Forelimb muscle (tissue), 1 donor: ENCODE data around the gene C7orf57. TPM values are rescaled to one million over a fixed set of nuclear protein-coding genes. Genes with fewer than 3 reads are reported as not detected.
A peak's percentile ranks its signal among the peaks of the same experiment; 100 is the strongest.
"Not testable (repeated sequence)": the region's sequence is repeated elsewhere in the genome, so short reads cannot be mapped to it uniquely, and the experiment has no call there.

ENCODE experiments used
- DNase-seq: peaks from one replicate; pipeline ENCODE4 v3.0.0-alpha.2; 2013; ENCODE audit warnings: low read depth
- polyA plus RNA-seq: library from polyadenylated mRNA; unstranded; fragments of 120-200 nt; gene quantifications from one replicate; pipeline ENCODE4 v1.2.1, GENCODE V29; 2013; ENCODE audit not compliant: insufficient read length

Gene C7orf57
- polyA plus RNA-seq, 1 donor = 0.06 TPM

- peak; percentile 1 for DNase-seq
These were observed 680 bp downstream of the C7orf57 start for GRCh38 chr7:48035967-48036478.

DNA sequence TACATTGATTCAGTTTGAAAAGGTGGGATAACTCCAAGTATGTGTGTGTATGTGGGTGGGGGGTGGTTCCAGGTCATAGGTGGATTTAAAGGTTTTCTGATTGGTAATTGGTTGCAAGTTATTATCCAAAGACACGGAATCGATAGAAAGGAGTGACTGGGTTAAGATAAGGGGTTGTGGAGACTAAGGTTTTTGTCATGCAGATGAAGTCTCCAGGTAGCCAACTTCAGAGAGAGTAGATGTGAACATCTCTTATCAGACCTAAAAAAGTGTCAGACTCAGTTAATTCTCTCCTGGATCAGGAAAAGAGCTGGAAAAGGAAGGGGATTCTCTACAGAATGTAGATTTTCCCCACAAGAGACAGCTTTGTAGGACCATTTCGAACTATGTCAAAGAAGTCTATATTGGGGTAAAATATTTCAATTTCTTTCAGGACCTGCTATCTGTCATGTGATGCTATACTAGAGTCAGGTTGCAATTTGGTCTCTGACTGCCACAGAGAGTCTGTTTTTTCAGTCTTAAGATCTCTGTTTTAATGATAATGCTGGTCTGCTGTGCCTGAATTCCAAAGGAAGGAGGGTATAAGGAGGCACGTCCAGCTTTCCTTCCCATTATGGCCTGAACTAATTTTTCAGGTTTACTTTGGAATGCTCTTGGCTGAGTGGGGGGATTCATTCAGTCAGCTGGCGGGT is 3.6 kb downstream of the C7orf57 start:
- no peak for DNase-seq

- DNase-seq = no peak
These were observed 5.8 kb downstream of the C7orf57 start for GRCh38 chr7:48040944-48041652.

- no peak for DNase-seq
These were observed 6.3 kb downstream of the C7orf57 start for GRCh38 chr7:48041653-48041970.

DNA sequence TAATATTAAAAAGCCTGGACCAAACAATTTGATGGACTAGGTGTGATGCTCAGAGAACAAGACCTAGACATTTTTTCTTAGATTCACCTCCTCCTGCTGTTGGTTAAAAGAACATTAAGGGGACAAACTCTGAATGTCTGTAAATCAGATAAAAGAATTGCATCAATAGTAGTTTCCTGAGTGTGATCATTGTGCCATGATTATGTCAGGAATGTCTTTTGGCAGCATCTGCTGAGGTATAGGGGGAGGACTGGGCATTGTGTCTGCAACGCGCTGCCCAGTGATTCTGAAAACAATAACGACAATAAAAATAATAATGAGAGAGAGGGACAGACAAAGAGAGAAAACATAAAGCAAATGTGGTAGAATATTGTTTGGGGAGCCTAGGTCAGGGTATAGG is 6.9 kb downstream of the C7orf57 start:
- no peak for DNase-seq

DNA sequence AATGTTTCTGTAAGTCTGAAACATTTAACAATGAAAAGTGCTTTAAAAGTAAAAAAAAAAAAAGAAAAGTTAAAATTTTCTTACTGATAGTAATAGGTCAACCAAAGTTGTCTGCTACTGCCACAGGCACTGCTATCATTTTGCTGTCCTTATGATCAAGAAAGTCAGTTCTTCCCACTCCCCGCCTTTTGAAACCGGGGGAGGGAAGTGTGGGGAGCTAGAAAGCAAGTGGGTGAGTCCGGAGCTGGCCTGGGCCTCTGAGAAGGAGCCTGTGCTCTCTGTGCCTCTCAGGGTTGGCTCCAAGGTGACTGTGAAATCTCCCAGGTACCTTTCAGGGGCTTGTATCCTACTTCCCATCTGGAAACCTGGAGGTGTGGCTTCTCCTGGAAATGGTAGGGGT is 7.3 kb downstream of the C7orf57 start:
- no peak for DNase-seq

DNA sequence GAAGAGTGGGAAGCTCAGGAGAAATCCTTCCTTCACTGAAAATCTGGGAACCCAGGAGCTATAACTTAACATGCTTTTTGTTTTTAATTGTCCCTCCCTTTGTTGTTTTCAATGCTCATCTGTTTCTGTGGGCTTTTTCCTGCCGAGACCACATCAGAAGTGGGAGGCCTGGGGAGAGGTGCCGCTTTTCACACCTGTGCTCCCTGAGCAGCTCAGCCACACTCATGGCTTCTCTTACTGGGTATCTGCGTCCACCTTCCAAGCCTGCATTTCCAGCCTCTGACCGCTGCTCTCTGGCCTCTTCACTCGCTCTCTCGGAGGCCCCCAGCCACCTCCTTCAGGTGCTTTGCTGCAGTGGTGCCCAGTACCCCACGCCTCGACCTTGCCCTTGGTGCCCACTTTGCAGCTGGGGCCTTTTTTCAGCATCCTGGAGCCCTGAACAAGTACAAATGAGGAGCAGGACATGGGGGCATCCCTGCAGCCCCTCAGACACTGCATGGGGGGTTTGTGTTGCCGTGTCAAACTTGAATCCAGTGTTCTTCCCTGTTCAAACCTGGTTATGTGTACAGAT is 9.9 kb downstream of the C7orf57 start:
- no peak for DNase-seq

DNA sequence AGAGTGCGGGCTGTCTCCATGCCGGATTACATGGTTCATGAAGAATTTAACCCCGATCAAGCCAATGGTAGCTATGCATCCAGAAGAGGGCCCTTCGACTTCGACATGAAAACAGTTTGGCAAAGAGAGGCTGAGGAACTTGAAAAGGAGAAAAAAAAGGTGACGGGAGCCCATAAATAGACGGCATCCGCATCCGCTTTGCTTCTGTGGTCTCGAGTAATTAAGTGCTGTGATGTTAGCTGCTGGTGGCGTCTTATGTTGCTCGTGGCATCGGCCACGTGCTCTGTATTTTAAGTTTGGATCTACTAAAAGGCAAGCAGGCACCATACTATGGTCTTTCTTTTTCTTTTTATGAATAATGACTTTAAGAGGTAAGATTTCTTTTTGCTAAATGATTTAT is 11.1 kb downstream of the C7orf57 start:
- DNase-seq = no peak

DNA sequence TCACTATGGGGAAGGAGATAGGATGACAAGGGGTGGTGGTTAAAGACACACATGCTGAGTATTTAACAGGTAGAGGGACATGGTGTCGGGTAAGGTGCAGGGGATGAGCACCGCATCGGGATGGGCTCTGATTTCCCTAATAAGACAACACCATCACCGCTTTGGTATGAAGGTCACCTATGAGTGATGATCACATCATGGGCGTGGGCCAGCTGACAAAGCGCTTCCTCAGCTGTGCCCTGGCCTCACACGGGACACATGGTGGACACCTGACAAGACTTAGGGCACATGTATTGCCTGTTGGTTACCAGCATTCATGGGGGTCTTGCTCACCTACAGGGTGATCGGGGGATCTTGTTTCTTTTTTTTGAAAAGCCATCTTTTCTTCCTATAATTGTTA is 12.8 kb downstream of the C7orf57 start:
- DNase-seq = no peak

DNA sequence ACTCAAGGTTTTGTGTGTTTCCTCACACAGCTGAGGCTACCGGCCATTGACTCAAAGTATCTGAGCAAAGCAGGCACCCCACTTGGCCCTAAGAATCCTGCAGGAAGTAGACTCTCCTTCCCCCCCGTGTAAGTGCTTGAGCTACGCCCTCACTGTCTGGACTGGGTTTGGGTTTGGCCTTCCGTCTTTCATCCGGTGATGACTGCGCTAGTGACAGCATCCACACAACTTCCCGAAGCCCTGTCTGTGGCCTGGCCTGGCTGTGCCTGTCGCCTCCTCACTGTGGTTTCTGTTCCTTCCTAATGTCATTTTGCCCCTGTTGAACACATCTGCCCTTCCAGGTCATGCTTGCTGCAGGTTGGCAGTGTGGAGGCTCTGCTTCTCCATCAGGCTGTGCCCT is 14.5 kb downstream of the C7orf57 start:
- DNase-seq = no peak

DNA sequence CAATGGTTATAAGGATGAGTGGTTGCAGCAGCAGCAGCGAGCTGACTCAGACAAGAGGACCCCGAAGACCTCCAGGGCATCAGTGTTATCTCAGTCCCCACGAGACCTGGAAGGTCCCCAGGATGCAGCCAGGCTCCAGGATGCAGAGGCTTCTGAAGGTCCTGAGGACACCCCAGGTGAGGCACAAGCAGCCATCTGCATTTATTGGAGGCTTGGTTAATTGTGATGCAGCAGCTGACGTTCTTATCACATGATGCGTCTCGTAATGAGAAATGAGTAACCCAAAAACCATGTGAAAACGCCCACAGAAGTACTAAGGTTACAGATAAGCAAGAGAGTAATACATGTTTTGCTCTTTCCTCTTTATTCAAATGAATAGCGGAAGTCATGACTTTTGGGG is 17.4 kb downstream of the C7orf57 start:
- DNase-seq = no peak

DNA sequence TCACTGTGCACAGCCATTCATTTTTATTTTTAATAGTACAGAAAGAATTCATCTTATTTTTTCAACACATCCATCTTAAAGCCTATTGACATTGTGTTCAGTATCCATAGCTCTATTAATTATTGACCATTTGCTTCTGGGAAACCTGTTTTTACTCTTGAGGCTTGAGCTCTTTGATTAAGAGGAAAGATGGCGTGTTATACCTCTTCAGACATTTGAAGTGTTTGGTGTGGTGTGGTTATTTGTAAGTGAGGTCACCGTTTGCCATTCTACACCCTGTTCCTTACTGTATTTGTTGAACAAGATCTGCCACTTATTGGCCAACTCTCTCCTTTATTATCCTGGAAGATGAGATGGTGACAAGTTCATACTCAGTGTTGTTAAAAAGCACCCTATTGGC is 18.4 kb downstream of the C7orf57 start:
- no peak for DNase-seq

DNA sequence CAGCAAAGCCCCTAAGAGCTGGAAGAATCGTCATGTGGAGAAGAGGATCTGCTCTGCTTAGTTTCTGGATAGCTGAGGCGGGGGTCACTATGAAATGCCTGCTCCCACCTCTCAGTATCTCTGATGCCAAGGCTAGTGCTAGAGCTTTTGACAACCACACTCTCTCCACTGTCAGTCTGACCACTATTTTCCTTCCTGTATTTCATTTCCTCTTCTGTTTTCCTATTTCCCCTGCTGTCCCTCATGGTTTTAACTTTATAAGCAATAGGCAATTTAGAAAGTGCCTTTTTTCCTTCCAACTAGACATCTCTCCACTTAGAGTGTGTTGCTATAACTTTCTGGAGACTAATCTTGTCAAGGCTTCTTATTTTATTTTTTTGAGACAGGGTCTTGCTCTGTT is 23.6 kb downstream of the C7orf57 start:
- no peak for DNase-seq

DNA sequence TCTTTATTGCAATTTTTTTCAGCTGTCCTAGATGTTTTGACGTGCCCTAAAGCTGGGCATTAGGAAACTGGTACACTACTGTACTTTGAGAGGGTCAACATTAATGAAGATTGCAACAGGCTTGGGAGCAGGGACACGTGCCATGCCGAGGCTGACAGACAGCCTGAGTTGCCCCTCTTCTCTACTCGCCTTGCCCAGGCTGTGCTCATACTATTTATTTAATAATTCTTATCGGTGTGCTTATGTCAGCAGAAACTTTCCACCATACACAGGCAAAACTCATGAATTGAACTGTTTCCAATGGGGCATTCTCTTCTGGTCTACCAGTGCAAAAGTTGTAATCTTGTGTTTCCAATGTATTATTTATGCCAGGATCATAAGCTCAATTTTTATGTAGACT is 24.4 kb downstream of the C7orf57 start:
- DNase-seq = no peak

DNA sequence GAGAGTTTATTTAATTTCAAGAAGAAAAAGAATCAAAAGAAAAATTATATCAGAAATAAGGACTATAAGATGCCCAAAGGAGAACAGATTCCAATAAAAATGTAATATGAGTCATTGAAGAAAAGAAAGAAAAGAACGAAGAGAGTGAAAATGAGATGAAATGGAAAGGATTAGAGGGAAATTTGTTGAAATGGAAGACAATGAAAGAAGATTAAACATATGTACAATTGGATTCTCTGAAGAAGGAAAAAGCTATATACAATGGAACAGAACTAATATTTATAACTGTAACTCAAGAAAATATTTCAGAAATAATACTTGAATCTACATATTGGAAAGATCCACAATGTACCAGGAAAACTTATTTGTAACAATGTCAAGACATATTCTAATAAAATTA is 28.6 kb downstream of the C7orf57 start:
- DNase-seq = no peak

- DNase-seq = no peak
These were observed 32.1 kb downstream of the C7orf57 start for GRCh38 chr7:48067475-48067874.

- DNase-seq = no peak
These were observed 38.9 kb downstream of the C7orf57 start for GRCh38 chr7:48074204-48074654.

- DNase-seq = no peak
These were observed 42.1 kb downstream of the C7orf57 start for GRCh38 chr7:48077423-48077822.

- DNase-seq = no peak
These were observed 43.1 kb downstream of the C7orf57 start for GRCh38 chr7:48078470-48078869.

GRCh38 chr7:48082378-48082777 is 47.0 kb downstream of the C7orf57 start:
- not testable (repeated sequence) for DNase-seq

GRCh38 chr7:48083114-48083830 is 47.9 kb downstream of the C7orf57 start:
- no peak for DNase-seq

- DNase-seq = no peak
These were observed 49.5 kb downstream of the C7orf57 start for GRCh38 chr7:48084727-48085432.
